CD14-positive monocyte (primary cell): Measurements from ENCODE around the gene PDE11A. TPM values are rescaled to one million over a fixed set of nuclear protein-coding genes. Genes with fewer than 3 reads are reported as not detected.

ENCODE experiments used
- DNase-seq, 3 donors: peaks; one replicate each; pipeline ENCODE4 v3.0.0-alpha.2; 2011 to 2022
- H2AFZ ChIP-seq: 2 replicates; pipeline ENCODE4 v1.6.0; 2012; ENCODE audit warnings: mild to moderate bottlenecking, low read depth, low read length, inconsistent platforms; ENCODE audit not compliant: insufficient read depth, poor library complexity, severe bottlenecking
- H3K27ac ChIP-seq, 2 donors: 1 replicate in 1 of 2; 2 replicates in 1 of 2; pipeline ENCODE4 v1.5.1; 2012 to 2013; ENCODE audit warnings: low read length in 2 of 2, control low read depth in 1 of 2, inconsistent platforms in 1 of 2, low read depth in 1 of 2, mild to moderate bottlenecking in 1 of 2
- H3K27me3 ChIP-seq, 2 donors: one replicate each; pipeline versions ENCODE4 v1.6.0 to v1.6.1; 2011 to 2013; ENCODE audit warnings: low read length in 2 of 2; ENCODE audit not compliant: control insufficient read depth in 2 of 2, insufficient read depth in 2 of 2
- H3K36me3 ChIP-seq, 2 donors: replicated peaks in 1 of 2; 1 replicate in 1 of 2; 2 replicates in 1 of 2; pipeline versions ENCODE4 v1.5.1 to v1.6.1; 2012 to 2013; ENCODE audit warnings: low read length in 2 of 2, control low read depth in 1 of 2, inconsistent platforms in 1 of 2, mild to moderate bottlenecking in 1 of 2; ENCODE audit not compliant: insufficient read depth in 2 of 2, control insufficient read depth in 1 of 2
- H3K4me1 ChIP-seq, 2 donors: 1 replicate in 1 of 2; 2 replicates in 1 of 2; pipeline versions ENCODE4 v1.5.1 to v1.6.1; 2012 to 2013; ENCODE audit warnings: low read length in 2 of 2, control low read depth in 1 of 2, inconsistent platforms in 1 of 2, mild to moderate bottlenecking in 1 of 2, moderate library complexity in 1 of 2; ENCODE audit not compliant: insufficient read depth in 2 of 2, control insufficient read depth in 1 of 2
- H3K4me2 ChIP-seq: replicated peaks from 2 replicates; pipeline ENCODE3; 2012; ENCODE audit warnings: low read length, moderate library complexity, mild to moderate bottlenecking; ENCODE audit not compliant: poor library complexity, severe bottlenecking; ENCODE audit errors: extremely low read depth
- H3K4me3 ChIP-seq, 3 experiments: fragments of 200-600 bp in 1 of 3; sonication (generic) in 1 of 3; replicated peaks in 1 of 3; 1 replicate in 2 of 3; 2 replicates in 1 of 3; pipeline ENCODE4 v1.5.1; 2011 to 2013; ENCODE audit warnings: low read length in 3 of 3, mild to moderate bottlenecking in 3 of 3, control low read depth in 2 of 3, low read depth in 2 of 3, inconsistent platforms in 1 of 3, moderate library complexity in 1 of 3
- H3K79me2 ChIP-seq: 2 replicates; pipeline ENCODE4 v1.6.0; 2012; ENCODE audit warnings: mild to moderate bottlenecking, control low read depth, inconsistent platforms, low read length, moderate library complexity; ENCODE audit not compliant: insufficient read depth
- H3K9ac ChIP-seq: 2 replicates; pipeline ENCODE4 v1.6.0; 2017; ENCODE audit warnings: low read length, mild to moderate bottlenecking; ENCODE audit not compliant: insufficient read depth, poor library complexity, severe bottlenecking
- H3K9me3 ChIP-seq, 2 donors: replicated peaks in 1 of 2; 1 replicate in 1 of 2; 2 replicates in 1 of 2; pipeline versions ENCODE4 v1.5.1 to v1.6.1; 2012 to 2013; ENCODE audit warnings: low read length in 2 of 2, control low read depth in 1 of 2; ENCODE audit not compliant: control insufficient read depth in 1 of 2, insufficient read depth in 1 of 2
- H4K20me1 ChIP-seq: 2 replicates; pipeline ENCODE4 v1.6.0; 2012; ENCODE audit warnings: mild to moderate bottlenecking, low read length, control low read depth, moderate library complexity; ENCODE audit not compliant: insufficient read depth
- H3K27ac Mint-ChIP-seq, 7 donors: one replicate each; pipeline ENCODE4 v1.8.0; 2020; ENCODE audit warnings: mild to moderate bottlenecking in 7 of 7, mixed read lengths in 7 of 7, moderate library complexity in 6 of 7, inconsistent platforms in 2 of 7
- H3K27me3 Mint-ChIP-seq, 3 donors: one replicate each; pipeline ENCODE4 v1.8.0; 2021 to 2022; ENCODE audit warnings: low read depth in 3 of 3, mild to moderate bottlenecking in 3 of 3, mixed read lengths in 3 of 3, moderate library complexity in 3 of 3, inconsistent platforms in 1 of 3
- H3K36me3 Mint-ChIP-seq, 2 donors: one replicate each; pipeline ENCODE4 v1.8.0; 2020; ENCODE audit warnings: mixed read lengths in 2 of 2, inconsistent platforms in 1 of 2, mild to moderate bottlenecking in 1 of 2
- H3K4me1 Mint-ChIP-seq: one replicate; pipeline ENCODE4 v1.8.0; 2020; ENCODE audit warnings: mild to moderate bottlenecking, mixed read lengths
- H3K4me3 Mint-ChIP-seq, 2 donors: one replicate each; pipeline ENCODE4 v1.8.0; 2020; ENCODE audit warnings: mild to moderate bottlenecking in 2 of 2, mixed read lengths in 2 of 2, moderate library complexity in 1 of 2
- H3K9me3 Mint-ChIP-seq, 7 donors: one replicate each; pipeline ENCODE4 v1.8.0; 2020 to 2022; ENCODE audit warnings: mixed read lengths in 7 of 7, mild to moderate bottlenecking in 6 of 7, moderate library complexity in 6 of 7, inconsistent platforms in 2 of 7
- WGBS: methylation state at CpG from one replicate; pipeline ENCODE4 v1.1.5; 2013; ENCODE audit warnings: missing lambda C conversion rate; ENCODE audit not compliant: insufficient coverage; 5-methylcytosine and 5-hydroxymethylcytosine counted together
- intact Hi-C, 2 donors: fragments of 100-400 bp; cut with micrococcal nuclease; formaldehyde crosslinking; loops; one replicate each; pipeline versions ENCODE4 v1.15.0 to v1.15.1; 2023
- polyA plus RNA-seq, 3 donors: library from polyadenylated mRNA; depleted of rRNA in 1 of 3; unstranded in 2 of 3; stranded (reverse) in 1 of 3; fragments of 300-500 nt in 2 of 3; fragments of >200 nt in 1 of 3; fragmentation: Illumina TruSeq in 2 of 3; gene quantifications; 1 replicate in 2 of 3; 2 replicates in 1 of 3; pipeline ENCODE4 v1.2.3, GENCODE V29; 2012 to 2021
- TF ChIP-seq, protein P1 (sequence below): fragments of 200-600 bp; IDR thresholded peaks from one replicate; pipeline ENCODE4 v1.8.0; 2022; ENCODE audit warnings: antibody characterized with exemption, mild to moderate bottlenecking

The PDE11A gene
- polyA plus RNA-seq, 3 donors: not detected

DNA sequence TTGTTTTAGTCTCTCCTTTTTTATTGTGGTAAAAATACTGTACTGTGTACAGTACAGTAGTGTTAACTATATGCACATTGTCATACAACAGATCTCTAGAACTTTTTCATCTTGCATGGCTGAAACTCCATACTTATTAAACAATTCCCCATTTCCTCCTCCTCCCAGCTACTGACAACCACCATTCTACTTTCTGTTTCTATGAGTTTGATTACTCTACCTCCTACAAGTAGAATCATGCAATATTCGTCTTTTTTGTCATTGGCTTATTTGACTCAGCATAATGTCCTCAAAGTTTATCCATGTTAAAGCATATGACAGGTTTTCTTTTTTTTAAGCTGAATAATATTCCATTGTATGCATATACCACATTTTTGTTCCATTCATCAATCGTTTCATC, 341.8 kb downstream of the PDE11A start:
- TF ChIP-seq, protein P1, sequence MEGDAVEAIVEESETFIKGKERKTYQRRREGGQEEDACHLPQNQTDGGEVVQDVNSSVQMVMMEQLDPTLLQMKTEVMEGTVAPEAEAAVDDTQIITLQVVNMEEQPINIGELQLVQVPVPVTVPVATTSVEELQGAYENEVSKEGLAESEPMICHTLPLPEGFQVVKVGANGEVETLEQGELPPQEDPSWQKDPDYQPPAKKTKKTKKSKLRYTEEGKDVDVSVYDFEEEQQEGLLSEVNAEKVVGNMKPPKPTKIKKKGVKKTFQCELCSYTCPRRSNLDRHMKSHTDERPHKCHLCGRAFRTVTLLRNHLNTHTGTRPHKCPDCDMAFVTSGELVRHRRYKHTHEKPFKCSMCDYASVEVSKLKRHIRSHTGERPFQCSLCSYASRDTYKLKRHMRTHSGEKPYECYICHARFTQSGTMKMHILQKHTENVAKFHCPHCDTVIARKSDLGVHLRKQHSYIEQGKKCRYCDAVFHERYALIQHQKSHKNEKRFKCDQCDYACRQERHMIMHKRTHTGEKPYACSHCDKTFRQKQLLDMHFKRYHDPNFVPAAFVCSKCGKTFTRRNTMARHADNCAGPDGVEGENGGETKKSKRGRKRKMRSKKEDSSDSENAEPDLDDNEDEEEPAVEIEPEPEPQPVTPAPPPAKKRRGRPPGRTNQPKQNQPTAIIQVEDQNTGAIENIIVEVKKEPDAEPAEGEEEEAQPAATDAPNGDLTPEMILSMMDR: no peak
- peaks cover 3 to 5% (median 4%) of the 10 kb centered on the region in 3 donors for H3K27me3 Mint-ChIP-seq
- H3K9me3 ChIP-seq: no peaks in the 10 kb centered on the region
- WGBS: no CpG with 5 or more reads among the region's 2 CpGs
- intact Hi-C loops: no loop called here
- no peaks in the 10 kb centered on the region for H3K79me2 ChIP-seq
- no peak overlapping the region for H3K9ac ChIP-seq
- H4K20me1 ChIP-seq: no peaks in the 10 kb centered on the region
- H3K4me3 ChIP-seq: no peak overlapping the region
- no peaks in the 10 kb centered on the region for H3K27me3 ChIP-seq
- no peaks in the 10 kb centered on the region for H3K4me1 Mint-ChIP-seq
- H3K36me3 ChIP-seq: no peaks in the 10 kb centered on the region
- no peak overlapping the region for H3K27ac ChIP-seq
- DNase-seq: no peak
- no peak overlapping the region for H3K4me2 ChIP-seq
- no peak overlapping the region for H3K4me3 Mint-ChIP-seq
- H3K27ac Mint-ChIP-seq: no peak overlapping the region
- H3K4me1 ChIP-seq: no peaks in the 10 kb centered on the region
- H3K9me3 Mint-ChIP-seq: peaks cover 0 to 3% (median 0%) of the 10 kb centered on the region in 7 donors
- no peak overlapping the region for H2AFZ ChIP-seq
- no peaks in the 10 kb centered on the region for H3K36me3 Mint-ChIP-seq

DNA sequence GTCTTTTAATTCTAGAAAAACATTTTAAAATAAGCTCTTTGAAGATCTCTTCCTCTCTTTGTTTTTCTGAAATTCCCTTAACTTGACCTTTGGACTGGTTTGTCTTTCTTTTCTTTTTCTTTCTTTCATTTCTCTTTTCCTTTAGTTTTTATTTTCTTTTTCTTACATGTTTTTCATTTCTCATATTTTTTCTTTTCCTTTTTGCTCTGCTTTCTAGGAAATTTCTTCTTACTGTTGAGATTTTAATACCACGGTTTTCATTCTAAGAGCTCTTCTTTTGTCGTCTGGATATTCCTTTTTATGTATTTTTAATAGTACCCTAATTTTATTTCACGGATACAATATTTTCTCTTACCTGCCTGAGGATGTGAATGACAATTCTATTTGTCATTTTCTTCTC, 342.2 kb downstream of the PDE11A start:
- H3K27ac Mint-ChIP-seq: no peak overlapping the region

More for the DNA sequence above, 342.2 kb downstream of the PDE11A start:
- Histone ChIP-seq H3K4me3 (no peak overlapping the region), H3K4me2 (no peak overlapping the region), H2AFZ (no peak overlapping the region), H3K9ac (no peak overlapping the region), H3K79me2 (no peaks in the 10 kb centered on the region), H4K20me1 (no peaks in the 10 kb centered on the region), H3K36me3 (no peaks in the 10 kb centered on the region), H3K9me3 (no peaks in the 10 kb centered on the region), H3K27ac (no peak overlapping the region), H3K27me3 (no peaks in the 10 kb centered on the region), H3K4me1 (no peaks in the 10 kb centered on the region)
- no CpG with 5 or more reads among the region's 3 CpGs for WGBS
- Mint-ChIP-seq H3K4me3 (no peak overlapping the region), H3K4me1 (no peaks in the 10 kb centered on the region), H3K36me3 (no peaks in the 10 kb centered on the region), H3K9me3 (peaks cover 0 to 2% (median 0%) of the 10 kb centered on the region in 7 donors), H3K27me3 (peaks cover 3 to 5% (median 4%) of the 10 kb centered on the region in 3 donors)
- TF ChIP-seq, protein P1: no peak
- intact Hi-C loops: no loop called here
- no peak for DNase-seq
